ACHN (cell line): ENCODE results near the gene ACTL8.
A peak's percentile ranks its signal among the peaks of the same experiment; 100 is the strongest.

Source experiments
- DNase-seq: peaks from one replicate; pipeline ENCODE4 v3.0.0-alpha.2; 2015
- in situ Hi-C: cut with HindIII; loops from 2 replicates; pipeline ENCODE4 v1.10.0; 2017; ENCODE audit warnings: low sequenced_read_pairs, low pct_ligation_motif_present, low pct_unique_long_range_greater_than_20kb

ACTL8 gene

DNA sequence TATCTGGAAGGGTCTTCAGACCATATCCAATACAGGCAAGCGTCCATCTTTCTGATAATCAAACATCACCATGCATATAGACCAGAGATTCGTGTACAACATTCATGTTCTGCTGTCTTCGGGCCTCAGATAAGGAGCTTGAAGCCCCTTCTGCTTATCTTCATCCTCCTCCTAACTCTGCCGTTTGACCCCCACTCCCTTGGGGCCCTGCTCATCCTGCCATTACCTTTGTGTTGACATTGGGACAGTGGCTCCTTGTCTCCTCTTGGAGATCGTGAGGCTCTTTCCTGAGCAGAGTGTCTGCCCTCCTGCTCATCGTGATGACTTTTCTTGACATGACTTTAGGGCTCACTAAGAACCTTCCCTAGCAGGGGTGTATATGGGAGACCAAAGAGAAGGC lies 37.3 kb downstream of the ACTL8 start:
- no peak for DNase-seq
- in situ Hi-C loops, result no loop called here

DNA sequence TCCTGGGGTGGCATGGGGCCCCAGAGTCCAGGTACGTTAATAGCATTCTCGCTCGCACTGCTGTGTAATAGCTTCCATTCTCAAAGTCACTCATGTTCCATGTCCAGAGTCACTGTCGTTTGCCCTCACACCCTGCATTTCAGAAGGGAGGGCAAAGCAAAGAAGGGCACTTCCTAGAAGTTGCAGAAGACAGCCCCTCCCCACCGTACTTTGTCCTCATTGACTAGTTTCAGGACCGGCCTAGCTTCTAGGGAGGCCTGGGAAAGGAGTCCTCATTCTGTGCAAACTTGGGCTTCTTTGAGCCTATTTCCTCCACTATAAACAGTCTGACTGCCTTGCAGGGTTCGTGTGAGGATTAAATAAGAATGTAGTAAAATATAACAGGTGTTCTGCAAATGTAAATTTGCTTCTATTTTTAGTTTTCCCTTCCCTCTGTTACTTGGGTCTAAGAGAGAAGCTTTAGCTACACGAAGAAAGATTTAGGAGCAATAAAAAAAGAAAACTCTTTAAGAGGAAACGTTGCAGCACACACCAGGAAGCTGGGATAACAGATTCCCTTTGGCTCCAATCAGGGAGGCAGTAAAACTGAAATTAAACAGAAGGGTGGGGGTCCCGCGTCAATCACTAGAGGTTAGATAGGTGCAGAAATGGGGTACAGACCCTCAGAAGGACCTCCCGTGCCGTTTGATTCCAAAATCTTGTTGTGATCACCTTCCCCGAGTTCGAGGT lies 40.1 kb downstream of the ACTL8 start:
- no peak for DNase-seq
- in situ Hi-C loops, result no loop called here

DNA sequence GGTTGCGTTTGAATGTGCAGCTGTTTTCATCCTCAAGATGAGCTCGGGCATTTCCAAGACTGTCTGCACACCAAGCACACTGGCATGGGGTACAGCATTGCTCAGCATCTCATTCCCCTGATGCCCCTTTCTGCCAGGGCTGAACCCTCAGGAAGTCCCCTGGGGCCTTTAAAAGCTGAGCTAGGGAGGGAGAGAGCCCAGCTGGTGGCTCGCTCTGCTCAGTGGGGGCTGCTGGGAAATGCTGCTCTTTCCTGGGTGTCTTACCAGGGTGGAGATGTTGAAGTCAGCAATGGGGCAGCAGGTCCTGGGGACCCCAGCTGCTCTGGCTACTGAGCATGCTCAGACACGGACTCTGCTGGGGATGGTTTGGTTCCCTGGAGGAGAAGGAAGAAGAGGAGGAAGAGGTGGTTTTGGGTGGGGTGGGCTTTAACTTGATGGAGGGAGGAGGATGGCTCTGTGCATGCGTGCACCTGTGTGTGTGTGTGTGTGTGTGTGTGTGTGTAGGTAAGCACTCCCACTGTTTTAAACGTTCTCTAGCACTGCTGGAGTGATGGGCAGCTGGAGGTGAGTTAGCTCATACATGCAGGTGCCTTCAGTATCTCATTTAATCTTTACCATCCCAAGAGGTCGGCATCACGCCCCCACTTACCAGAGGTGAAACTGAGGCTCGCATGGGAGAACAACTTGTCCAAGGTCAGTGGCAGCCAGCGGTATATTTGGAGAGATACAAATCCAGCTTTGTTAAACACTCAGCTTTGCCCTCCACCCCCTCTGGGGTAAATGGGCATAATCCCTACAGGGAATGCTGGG lies 40.9 kb downstream of the ACTL8 start:
- in situ Hi-C loops, result no loop called here
- DNase-seq, result no peak

DNA sequence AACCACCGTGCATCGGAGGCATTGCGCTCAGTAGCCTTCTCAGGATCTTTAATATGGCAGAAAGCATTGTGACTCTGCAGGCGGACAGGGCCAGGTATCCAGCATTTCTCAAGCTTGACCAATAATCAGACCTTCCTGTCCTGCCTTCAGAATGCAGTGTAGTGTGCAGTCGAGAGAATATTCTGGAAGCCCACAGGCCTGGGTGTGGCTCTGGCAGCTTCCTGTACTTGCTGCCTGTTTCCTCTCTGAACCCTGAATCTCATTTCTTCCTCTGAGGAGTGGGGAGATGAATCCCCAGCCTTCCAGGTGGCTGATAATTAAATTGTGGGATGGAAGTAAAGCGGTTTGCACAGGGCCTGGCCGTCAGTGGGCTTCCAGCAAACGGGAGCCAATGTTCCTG lies 42.3 kb downstream of the ACTL8 start:
- DNase-seq, result no peak
- in situ Hi-C loops, result no loop called here

DNA sequence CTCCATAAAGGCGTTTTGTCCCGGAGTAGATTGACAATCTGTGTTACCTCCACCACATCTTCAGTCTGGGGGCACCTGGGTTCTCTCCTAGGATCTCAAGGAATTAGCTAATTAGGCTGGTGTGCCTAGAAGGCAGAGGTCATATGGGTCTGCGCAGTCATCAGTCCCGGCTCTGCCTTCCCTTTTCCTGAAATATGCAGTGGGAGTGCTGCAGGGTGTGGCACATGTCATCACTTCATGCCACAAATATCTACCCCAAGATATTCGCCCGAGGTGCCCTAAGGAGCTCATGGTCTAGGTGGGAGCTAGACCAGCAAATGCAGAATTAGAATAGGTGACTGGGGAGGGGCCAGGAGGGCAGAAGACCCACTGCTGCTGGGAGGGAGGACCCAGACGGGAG lies 42.9 kb downstream of the ACTL8 start:
- in situ Hi-C loops, result no loop called here
- DNase-seq, result no peak

DNA sequence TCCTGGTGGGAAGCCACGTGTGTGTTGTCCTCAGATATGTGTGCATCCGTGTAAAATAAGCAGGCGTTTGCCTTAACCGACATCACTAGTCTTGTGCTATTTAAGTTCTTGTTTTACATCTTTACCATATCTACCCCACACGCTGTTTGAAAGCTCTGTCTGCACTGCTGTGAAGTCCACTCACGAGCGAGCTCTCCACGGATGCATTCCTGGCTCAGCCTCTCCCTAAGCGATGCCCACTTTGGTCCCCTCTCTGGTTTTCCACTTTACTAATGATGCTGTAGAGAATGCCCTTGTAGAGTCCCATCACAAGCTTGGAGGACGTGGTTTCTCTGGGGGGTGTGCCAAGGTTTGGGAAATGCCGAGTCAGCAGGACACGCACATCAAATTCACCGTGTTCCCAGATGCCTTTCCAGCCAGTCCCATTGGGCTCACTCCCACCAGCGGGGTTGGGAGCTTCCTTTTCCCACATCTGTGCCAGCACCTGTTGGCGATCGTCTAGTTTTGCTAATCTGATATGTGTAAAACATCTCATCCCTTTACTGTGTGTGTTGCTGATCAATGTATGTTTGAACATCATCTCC lies 43.8 kb downstream of the ACTL8 start:
- in situ Hi-C loops, result no loop called here
- DNase-seq, result no peak

DNA sequence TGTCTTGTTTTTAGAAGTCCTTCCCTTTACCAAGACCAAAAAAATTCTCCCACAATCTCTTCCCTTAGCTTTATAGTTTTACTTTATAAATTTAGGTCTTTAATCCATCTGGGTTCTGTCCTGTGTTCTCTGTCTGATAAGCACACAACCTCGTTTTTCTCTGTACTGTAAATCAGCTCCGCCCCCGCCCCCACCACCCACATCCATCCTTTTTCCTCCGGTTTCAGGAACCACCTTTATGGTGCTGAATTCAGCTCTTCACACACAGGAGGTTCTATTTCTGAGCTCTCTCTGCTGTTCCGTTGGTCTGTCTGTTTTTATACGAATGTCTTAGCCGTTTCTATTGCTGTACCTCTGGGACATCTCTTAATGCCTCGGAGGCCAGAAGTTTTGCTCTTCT lies 44.5 kb downstream of the ACTL8 start:
- in situ Hi-C loops, result no loop called here
- no peak for DNase-seq

DNA sequence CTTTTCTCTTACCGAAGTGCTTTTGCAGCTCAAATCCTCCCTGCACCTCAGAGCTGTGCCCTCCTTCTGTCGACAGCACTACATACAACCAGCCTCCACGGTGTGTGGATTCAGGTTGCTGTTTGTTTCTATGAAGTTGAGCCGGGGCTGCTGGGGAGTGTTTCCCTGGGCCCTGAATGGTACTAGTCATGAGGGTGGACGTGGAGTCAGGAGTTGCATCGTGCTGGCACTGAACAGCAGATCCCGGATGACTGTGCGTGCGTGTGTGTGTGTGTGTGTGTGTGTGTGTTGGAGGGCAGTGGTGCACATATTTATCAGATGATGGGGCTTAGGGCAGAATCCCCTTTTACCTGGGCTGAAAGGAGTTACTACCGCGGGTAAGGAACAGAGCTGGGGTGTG lies 47.0 kb downstream of the ACTL8 start:
- no peak for DNase-seq
- in situ Hi-C loops, result no loop called here

DNA sequence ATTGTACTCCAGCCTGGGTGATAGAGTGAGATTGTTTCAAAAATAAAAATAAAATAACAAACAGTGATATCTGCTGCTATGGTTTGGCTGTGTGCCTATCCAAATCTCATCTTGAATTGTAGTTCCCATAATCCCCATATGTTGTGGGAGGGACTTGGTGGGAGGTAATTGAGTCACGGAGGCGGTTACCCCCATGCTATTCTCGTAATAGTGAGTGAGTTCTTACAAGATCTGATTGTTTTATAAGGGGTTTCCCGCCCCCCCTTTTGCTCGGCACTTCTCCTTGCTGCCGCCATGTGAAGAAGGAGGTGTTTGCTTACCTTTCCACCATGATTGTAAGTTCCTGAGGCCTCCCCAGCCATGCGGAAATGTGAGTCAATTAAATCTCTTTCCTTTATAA lies 47.8 kb downstream of the ACTL8 start:
- in situ Hi-C loops, result no loop called here
- DNase-seq, result no peak

DNA sequence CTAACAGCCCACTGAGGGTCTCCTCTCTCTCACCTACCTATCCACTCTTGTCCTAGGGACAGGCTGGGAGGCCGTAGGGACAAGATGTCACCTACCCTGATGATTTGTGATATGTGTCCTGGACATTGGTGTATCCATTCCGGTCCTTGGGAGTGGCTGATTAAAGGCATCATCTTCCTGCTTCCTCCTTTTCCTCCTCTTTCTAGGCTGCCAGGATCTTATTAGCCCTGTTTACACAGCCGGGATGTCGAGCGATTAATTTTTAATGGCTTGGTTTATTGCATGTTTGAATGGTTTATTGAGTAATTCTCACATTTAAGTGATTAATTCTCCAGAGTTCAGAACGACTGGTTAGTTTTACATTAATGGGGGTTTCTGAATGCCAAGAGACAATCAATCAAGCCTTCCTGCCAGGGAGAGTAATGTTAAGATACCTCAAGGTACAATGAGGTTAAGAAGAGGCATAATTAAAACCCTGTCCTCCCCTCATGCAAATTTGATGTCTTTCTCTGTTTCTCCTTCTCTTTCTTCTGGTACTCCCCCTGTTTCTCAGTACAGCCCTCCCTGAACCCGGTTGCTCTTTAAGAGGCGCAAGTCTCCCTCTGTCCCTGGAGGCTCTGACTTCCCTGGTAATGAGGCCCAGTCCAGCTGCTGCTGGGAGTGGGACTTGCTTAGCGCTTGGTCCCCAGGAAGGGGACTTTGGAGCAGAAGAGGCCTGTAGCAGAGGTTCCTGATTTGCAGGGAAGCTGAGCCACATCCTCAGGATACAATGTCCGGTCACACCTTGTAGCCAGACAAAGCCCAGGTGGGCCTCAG lies 50.9 kb downstream of the ACTL8 start:
- in situ Hi-C loops, result no loop called here
- DNase-seq, result no peak

DNA sequence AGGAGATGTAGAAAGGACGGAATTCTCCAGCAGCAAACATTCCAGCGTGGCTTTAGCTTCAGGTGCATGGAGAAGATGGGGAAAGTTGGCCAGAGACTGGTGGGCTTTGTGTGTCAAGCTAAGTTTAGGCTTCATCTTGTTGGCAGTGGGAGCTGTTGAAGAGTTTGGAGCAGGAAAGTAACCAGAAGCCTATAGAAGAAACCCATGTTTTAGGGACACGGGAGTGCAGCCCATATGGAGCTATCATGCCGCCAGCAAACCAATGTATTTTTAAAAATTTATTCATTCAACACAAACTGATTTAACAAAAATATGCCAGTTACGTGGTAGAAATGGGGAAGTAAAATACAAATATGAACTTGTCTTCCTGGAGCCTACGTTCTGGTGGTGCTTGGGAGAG lies 53.7 kb downstream of the ACTL8 start:
- DNase-seq, result no peak
- in situ Hi-C loops, result no loop called here

DNA sequence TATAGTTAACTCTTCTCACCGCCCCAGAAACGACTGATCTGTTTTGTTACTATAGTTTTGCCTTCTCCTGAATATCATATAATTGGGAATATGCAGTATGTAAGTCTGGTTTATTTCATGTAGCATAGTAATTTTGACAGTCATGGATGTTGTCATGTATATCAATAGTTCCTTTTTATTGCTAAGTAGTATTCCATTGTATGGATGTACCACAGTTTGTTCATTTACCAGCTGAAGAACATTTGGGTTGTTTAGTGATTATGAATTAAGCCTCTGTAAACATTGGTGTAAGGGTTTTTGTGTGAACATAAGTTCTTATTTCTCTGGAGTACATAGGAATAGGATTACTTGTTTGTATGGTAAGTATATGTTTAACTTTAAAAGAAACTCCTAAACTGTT lies 55.5 kb downstream of the ACTL8 start:
- DNase-seq, result no peak
- in situ Hi-C loops, result no loop called here

DNA sequence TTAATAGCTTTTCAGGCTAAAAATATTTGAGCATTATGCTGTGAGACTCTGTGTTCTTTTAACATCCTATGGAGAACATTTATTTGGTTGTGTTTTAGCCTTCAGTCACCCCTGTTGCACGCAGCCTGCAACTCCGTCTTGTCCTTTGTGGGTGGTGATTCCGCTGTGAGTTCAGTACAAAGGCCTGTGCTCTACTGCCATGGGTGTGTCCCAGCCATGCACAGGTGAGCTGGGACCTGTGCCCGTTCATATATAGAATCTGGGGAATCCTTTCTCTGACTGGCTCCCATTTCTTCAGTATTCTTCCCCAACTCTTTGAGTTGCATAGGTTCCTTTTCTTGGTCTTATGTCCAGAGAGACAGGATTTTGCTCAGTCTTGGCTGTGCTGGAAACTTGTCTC lies 61.4 kb downstream of the ACTL8 start:
- no peak for DNase-seq
- in situ Hi-C loops, result no loop called here

DNA sequence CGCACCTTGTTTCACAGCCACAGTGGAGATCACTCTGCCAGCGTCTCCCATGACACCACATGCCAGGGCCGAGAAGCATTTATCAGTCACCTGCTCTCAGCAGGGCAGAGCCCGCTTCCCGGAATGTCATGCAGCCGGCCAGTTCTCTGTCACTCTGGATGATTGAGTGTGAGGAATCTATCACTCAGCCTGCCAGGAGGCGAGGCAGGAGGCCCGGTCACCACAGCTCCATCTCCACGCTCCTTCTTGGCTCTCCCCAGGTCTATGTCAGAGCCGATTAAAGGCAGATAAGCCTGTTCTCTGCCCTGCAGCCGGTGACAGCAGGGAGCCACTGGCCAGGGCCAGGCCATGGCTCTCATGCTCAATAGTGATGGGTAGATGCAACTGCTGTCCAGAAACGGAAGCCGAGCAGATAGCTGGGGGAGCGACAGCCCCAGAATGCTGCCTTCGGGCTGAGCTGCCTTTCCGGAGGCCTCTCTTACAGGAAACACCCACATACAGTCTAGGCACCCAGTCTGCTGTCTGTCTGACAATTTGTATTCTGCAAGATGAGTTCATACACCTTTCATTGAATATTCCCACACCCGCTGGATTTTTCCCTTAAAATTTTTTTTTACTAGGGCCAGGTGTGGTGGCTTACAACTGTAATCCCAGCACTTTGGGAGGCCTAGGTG lies 64.1 kb downstream of the ACTL8 start:
- in situ Hi-C loops, result no loop called here
- DNase-seq, result peak; percentile 3

DNA sequence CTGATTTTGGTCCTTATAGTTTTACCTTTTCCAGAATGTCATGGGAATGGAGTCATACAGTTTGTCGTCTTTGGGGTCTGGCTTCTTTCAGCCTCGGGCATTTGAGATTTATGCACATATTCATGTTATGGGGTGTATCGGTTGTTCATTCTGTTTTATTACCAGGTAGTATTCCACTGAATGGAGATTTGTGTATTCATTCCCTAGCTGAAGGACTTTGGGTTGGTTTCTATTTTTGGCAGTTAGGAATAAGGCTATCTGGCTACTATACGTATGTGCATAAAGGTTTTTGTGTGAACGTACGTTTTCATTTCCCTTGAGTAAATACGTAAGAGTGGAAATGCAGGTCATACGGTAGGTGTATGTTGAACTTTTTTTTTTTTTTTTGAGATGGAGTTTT lies 65.1 kb downstream of the ACTL8 start:
- no peak for DNase-seq
- in situ Hi-C loops, result no loop called here

DNA sequence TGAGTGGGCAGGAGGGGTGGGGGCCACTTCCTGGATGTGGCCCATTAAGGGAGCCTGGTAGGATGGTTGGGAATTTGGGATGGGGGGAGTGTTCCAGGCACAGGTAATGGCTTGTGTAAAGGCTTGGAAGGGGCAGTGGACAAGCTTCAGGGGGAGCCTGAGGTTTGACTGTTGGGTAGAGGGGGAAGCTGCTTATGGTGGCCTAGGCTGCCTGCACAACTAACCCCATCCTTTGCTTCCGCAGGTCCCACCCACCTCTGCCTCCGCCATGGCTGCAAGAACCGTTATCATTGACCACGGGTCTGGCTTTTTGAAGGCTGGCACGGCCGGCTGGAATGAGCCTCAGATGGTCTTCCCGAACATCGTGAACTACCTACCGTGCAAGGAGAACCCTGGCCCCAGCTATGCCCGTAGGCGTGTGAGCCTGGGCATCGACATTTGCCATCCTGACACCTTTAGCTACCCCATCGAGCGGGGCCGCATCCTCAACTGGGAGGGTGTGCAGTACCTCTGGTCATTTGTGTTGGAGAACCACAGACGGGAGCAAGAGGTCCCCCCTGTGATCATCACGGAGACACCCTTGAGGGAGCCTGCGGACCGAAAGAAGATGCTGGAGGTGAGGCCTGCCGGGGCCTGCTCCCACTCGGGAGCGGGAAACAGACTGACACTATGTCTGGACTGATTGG lies 67.8 kb downstream of the ACTL8 start:
- no peak for DNase-seq
- in situ Hi-C loops, result no loop called here

DNA sequence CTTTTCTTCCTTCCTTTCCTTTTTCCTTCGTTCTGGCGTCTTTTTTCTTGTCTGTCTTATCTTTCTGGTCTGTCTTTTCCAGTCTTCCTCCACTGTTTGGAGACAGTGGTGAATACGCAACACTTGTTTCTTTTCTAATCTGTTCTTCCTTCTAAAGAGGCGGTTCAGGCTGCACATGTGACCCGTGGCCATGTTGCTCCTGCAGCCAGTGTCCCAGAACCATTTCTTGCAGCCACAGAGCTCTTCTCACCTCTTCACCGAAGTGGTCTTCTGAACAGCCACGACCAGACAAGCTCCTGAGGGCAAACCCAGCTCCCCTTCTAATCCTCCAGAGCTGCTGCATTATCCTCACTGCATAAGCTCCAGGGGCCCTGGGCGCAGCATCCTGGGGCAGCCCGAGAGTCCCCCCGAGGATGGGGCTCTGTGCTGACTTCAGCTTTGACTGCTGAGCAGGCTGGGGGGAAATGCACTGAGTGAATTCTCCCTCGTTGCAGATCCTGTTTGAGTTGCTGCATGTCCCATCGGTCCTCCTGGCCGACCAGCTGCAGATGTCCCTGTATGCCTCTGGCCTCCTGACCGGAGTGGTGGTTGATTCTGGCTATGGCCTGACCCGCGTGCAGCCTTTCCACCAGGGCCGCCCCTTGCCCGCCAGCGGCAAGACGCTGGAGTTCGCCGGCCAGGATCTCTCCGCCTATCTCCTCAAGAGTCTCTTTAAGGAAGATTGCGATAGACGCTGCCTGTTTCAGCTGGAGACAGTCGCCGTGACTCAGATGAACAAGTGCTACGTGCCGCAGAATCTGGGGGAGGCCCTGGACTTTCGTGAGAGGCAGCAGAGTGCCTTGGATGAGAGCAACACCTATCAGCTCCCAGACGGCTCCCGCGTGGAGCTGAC lies 70.4 kb downstream of the ACTL8 start:
- in situ Hi-C loops, result no loop called here
- DNase-seq, result no peak
